Epidermal melanocyte (primary cell): Measurements from ENCODE around the gene RNF224.

Experiments
- DNase-seq: peaks from one replicate; pipeline ENCODE4 v3.0.0; 2011; ENCODE audit warnings: low spot score; ENCODE audit not compliant: insufficient read length

Gene RNF224

GRCh38 chr9:137227054-137227852, at the start of gene RNF224:
RNF224 (plus strand) TSS chr9:137227502; CDS start chr9:137228336, 834 bp downstream.
- peak; percentile 91 for DNase-seq

- no peak for DNase-seq
These were observed 48.9 kb upstream of the RNF224 start for GRCh38 chr9:137178201-137178938.

GRCh38 chr9:137178939-137179630, 48.2 kb upstream of the RNF224 start:
- no peak for DNase-seq

GRCh38 chr9:137179761-137180160, 47.5 kb upstream of the RNF224 start:
- DNase-seq = no peak

- no peak for DNase-seq
These were observed 46.8 kb upstream of the RNF224 start for GRCh38 chr9:137180491-137180890.

GRCh38 chr9:137181680-137182079, 45.6 kb upstream of the RNF224 start:
- DNase-seq = no peak

GRCh38 chr9:137182836-137183235, 44.5 kb upstream of the RNF224 start:
- DNase-seq = no peak

GRCh38 chr9:137183980-137184595, 43.2 kb upstream of the RNF224 start:
- no peak for DNase-seq

- no peak for DNase-seq
These were observed 42.2 kb upstream of the RNF224 start for GRCh38 chr9:137184881-137185660.

- DNase-seq = no peak
These were observed 41.4 kb upstream of the RNF224 start for GRCh38 chr9:137185921-137186320.

- DNase-seq = no peak
These were observed 40.9 kb upstream of the RNF224 start for GRCh38 chr9:137186385-137186784.

GRCh38 chr9:137187386-137187785, 39.9 kb upstream of the RNF224 start:
- no peak for DNase-seq

- DNase-seq = no peak
These were observed 39.2 kb upstream of the RNF224 start for GRCh38 chr9:137188086-137188489.

- DNase-seq = peak; percentile 90
These were observed 38.6 kb upstream of the RNF224 start, which contains the start of the genes ANAPC2 and SSNA1 for GRCh38 chr9:137188490-137189296. ANAPC2 (minus strand) TSS chr9:137188560; CDS start chr9:137188532, 28 bp downstream. SSNA1 (plus strand) TSS chr9:137188676; CDS start chr9:137188727, 51 bp downstream.

GRCh38 chr9:137189297-137190295, 37.7 kb upstream of the RNF224 start:
- no peak for DNase-seq

GRCh38 chr9:137190315-137190856, 36.9 kb upstream of the RNF224 start:
- DNase-seq = no peak

- no peak for DNase-seq
These were observed 36.1 kb upstream of the RNF224 start for GRCh38 chr9:137191245-137191644.
